Panc1 (cell line): Measurements from ENCODE around the gene BLOC1S6. TPM values are rescaled to one million over a fixed set of nuclear protein-coding genes. Genes with fewer than 3 reads are reported as not detected.

Experiments used
- ATAC-seq: fragments of 200-7000 bp; cut with Tn5 transposase; 2 replicates; pipeline ENCODE4 v1.9.1; 2020; ENCODE audit warnings: mild to moderate bottlenecking, moderate library complexity
- BruUV-seq: library from RNA; stranded (reverse); fragments of 400-500 nt; replicated peaks from 2 replicates; lab custom pipeline; 2021; lab: Mats Ljungman, UMichigan
- CTCF ChIA-PET: fragments of 300-600 bp; sonication (Branson Sonifier 250); formaldehyde crosslinking; loops from one replicate; lab custom pipeline; 2022; ENCODE audit warnings: antibody characterized with exemption; lab: Charles Lee
- POLR2A ChIA-PET: fragments of 300-600 bp; sonication (Branson Sonifier 250); formaldehyde crosslinking; loops from one replicate; lab custom pipeline; 2022; ENCODE audit warnings: antibody characterized with exemption; lab: Charles Lee
- DNase-seq: peaks from one replicate; pipeline ENCODE4 v3.0.0-alpha.2; 2010; ENCODE audit warnings: low read depth, low spot score
- H3K27ac ChIP-seq: 2 replicates; pipeline ENCODE4 v1.5.1; 2011; ENCODE audit warnings: mild to moderate bottlenecking, low read length, inconsistent platforms
- H3K27me3 ChIP-seq: fragments of 200-500 bp; sonication (Bioruptor generic); 2 replicates; pipeline ENCODE4 v1.6.0; 2014; ENCODE audit warnings: low read length, inconsistent platforms; ENCODE audit not compliant: control insufficient read depth, insufficient read depth
- H3K36me3 ChIP-seq: fragments of 200-500 bp; sonication (Bioruptor generic); 2 replicates; pipeline ENCODE4 v1.5.1; 2014; ENCODE audit warnings: inconsistent platforms, mild to moderate bottlenecking, low read length, moderate library complexity; ENCODE audit not compliant: control insufficient read depth, insufficient read depth
- H3K4me1 ChIP-seq: 2 replicates; pipeline ENCODE4 v1.5.1; 2011; ENCODE audit warnings: inconsistent platforms, mild to moderate bottlenecking, low read length, moderate library complexity; ENCODE audit not compliant: control insufficient read depth, insufficient read depth
- H3K4me3 ChIP-seq, 2 experiments: 2 replicates each; pipeline ENCODE4 v1.5.1; 2011 to 2012; ENCODE audit warnings: low read depth in 2 of 2, low read length in 2 of 2, mild to moderate bottlenecking in 2 of 2, inconsistent platforms in 1 of 2, moderate library complexity in 1 of 2
- H3K9me3 ChIP-seq: fragments of 200-500 bp; sonication (Bioruptor generic); 2 replicates; pipeline ENCODE4 v1.5.1; 2014; ENCODE audit warnings: low read depth, mild to moderate bottlenecking, inconsistent platforms, low read length, moderate library complexity; ENCODE audit not compliant: control insufficient read depth, insufficient read depth
- CTCF ChIP-seq: fragments of 450-650 bp; IDR thresholded peaks from 2 replicates; pipeline ENCODE4 v1.5.1; 2017; ENCODE audit warnings: mild to moderate bottlenecking
- POLR2AphosphoS5 ChIP-seq: IDR thresholded peaks from 2 replicates; pipeline ENCODE4 v1.6.1; 2012; ENCODE audit warnings: mild to moderate bottlenecking, low read depth, low read length, moderate library complexity
- SIN3A ChIP-seq: IDR thresholded peaks from 2 replicates; pipeline ENCODE4 v1.6.1; 2012; ENCODE audit warnings: low read depth, mild to moderate bottlenecking, low read length, moderate library complexity, borderline replicate concordance; ENCODE audit not compliant: insufficient read depth
- TCF7L2 ChIP-seq: IDR thresholded peaks from 2 replicates; pipeline ENCODE4 v1.6.1; 2011; ENCODE audit warnings: mild to moderate bottlenecking, low read depth, low read length, inconsistent platforms
- in situ Hi-C: cut with HindIII; loops from 2 replicates; pipeline ENCODE4 v1.10.0; 2016; ENCODE audit warnings: low sequenced_read_pairs, low pct_unique_long_range_greater_than_20kb
- intact Hi-C: fragments of 100-400 bp; cut with micrococcal nuclease; formaldehyde crosslinking; loops from one replicate; pipeline ENCODE4 v1.10.0; 2022; ENCODE audit not compliant: unreplicated experiment
- total RNA-seq: library from RNA; stranded (reverse); gene quantifications from one replicate; pipeline ENCODE4 v1.2.1, GENCODE V29; 2021; ENCODE audit not compliant: unreplicated experiment
- TF ChIP-seq, protein P1 (sequence below), 2 experiments: IDR thresholded peaks; 2 replicates each; pipeline ENCODE4 v1.6.1; 2011 to 2012; ENCODE audit warnings: low read depth in 2 of 2, control low read depth in 1 of 2, low read length in 1 of 2, mild to moderate bottlenecking in 1 of 2, moderate library complexity in 1 of 2; ENCODE audit not compliant: insufficient read depth in 1 of 2

Gene BLOC1S6
- total RNA-seq, 1 experiment from 2014 or later, result 52.0 TPM

GRCh38 chr15:45657254-45657653 is 70.1 kb downstream of the BLOC1S6 start:
- H3K27ac ChIP-seq, result no peak overlapping the region
- no TSS peak for BruUV-seq
- intact Hi-C loops (no loop called here), in situ Hi-C loops (no loop called here)
- no peak overlapping the region for H3K4me3 ChIP-seq
- POLR2A ChIA-PET, result no interaction called here
- no peaks in the 10 kb centered on the region for H3K9me3 ChIP-seq
- ATAC-seq, result no peak
- no peaks in the 10 kb centered on the region for H3K27me3 ChIP-seq
- 0 out of 2 replicates have a peak, but pooled peaks cover 6% of the 10 kb centered on the region for H3K4me1 ChIP-seq
- no peak for DNase-seq
- H3K36me3 ChIP-seq, result no peaks in the 10 kb centered on the region; the same call in 1 of the 2 replicates
- CTCF ChIA-PET, result no interaction called here
- TF ChIP-seq POLR2AphosphoS5 (no peak), SIN3A (no peak), TCF7L2 (no peak), CTCF (no peak)
- TF ChIP-seq, protein P1, sequence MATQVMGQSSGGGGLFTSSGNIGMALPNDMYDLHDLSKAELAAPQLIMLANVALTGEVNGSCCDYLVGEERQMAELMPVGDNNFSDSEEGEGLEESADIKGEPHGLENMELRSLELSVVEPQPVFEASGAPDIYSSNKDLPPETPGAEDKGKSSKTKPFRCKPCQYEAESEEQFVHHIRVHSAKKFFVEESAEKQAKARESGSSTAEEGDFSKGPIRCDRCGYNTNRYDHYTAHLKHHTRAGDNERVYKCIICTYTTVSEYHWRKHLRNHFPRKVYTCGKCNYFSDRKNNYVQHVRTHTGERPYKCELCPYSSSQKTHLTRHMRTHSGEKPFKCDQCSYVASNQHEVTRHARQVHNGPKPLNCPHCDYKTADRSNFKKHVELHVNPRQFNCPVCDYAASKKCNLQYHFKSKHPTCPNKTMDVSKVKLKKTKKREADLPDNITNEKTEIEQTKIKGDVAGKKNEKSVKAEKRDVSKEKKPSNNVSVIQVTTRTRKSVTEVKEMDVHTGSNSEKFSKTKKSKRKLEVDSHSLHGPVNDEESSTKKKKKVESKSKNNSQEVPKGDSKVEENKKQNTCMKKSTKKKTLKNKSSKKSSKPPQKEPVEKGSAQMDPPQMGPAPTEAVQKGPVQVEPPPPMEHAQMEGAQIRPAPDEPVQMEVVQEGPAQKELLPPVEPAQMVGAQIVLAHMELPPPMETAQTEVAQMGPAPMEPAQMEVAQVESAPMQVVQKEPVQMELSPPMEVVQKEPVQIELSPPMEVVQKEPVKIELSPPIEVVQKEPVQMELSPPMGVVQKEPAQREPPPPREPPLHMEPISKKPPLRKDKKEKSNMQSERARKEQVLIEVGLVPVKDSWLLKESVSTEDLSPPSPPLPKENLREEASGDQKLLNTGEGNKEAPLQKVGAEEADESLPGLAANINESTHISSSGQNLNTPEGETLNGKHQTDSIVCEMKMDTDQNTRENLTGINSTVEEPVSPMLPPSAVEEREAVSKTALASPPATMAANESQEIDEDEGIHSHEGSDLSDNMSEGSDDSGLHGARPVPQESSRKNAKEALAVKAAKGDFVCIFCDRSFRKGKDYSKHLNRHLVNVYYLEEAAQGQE (IDR thresholded peaks at IDR 0.05; ENCODE audit: insufficient read depth in 1 of 2, low read depth in 2 of 2, low read length in 1 of 2), result no peak

DNA sequence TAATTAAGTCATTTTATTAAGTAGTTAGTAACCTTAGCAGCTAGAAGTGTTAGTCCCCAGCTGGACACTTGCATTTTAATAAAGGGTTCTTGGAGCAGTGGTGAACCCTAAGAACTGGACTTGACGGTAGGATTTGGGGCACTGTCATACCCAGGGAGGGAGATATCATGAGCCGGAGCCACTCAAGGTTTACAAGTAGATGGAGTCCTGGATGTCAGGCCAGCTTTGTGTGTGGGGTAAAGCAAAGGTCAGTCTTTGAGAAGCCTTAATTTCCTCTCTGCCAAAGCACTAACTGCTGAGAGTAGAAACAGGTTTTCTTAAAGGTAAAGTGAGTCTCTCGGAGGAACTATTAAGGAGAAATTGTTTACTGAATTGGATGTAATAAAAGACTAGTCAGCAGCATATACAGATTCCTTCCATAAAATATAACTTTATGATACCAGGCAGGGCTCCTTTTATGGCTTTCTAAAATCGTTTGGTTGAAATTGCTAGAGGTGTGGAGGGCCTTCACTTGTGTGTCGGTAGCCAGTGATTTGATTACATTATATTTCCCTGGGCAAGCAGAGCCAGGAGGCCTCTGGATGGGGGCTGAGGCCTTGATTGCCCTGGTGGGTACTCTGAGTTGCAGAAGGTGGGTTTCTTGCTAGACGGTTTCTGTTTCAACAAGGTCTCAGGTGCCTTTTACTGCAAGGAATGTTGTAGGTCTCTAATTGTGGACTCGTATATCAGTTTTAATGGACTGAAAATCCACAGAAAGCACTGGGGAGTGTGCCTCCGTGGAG is 70.8 kb downstream of the BLOC1S6 start:
- H3K27ac ChIP-seq, result no peak overlapping the region

More for the DNA sequence above, 70.8 kb downstream of the BLOC1S6 start:
- ChIA-PET CTCF (no interaction called here), POLR2A (no interaction called here)
- TF ChIP-seq TCF7L2, result no peak
- no peak for TF ChIP-seq POLR2AphosphoS5
- TF ChIP-seq, protein P1 (IDR thresholded peaks at IDR 0.05; ENCODE audit: insufficient read depth in 1 of 2, low read depth in 2 of 2, low read length in 1 of 2), result no peak
- TF ChIP-seq SIN3A, result no peak
- TF ChIP-seq CTCF, result no peak
- Histone ChIP-seq H3K4me1 (0 out of 2 replicates have a peak, but pooled peaks cover 6% of the 10 kb centered on the region), H3K27me3 (no peaks in the 10 kb centered on the region), H3K4me3 (no peak overlapping the region), H3K9me3 (no peaks in the 10 kb centered on the region), H3K36me3 (no peaks in the 10 kb centered on the region; the same call in 1 of the 2 replicates)
- in situ Hi-C loops, result no loop called here
- no TSS peak for BruUV-seq
- no peak for ATAC-seq
- intact Hi-C loops, result no loop called here
- no peak for DNase-seq
